Measurements from ENCODE around the gene KLF16. TPM values are rescaled to one million over a fixed set of nuclear protein-coding genes. Genes with fewer than 3 reads are reported as not detected.

KLF16 gene
- total RNA-seq, 1 donor from 2014 or later, result 15.3 TPM

DNA sequence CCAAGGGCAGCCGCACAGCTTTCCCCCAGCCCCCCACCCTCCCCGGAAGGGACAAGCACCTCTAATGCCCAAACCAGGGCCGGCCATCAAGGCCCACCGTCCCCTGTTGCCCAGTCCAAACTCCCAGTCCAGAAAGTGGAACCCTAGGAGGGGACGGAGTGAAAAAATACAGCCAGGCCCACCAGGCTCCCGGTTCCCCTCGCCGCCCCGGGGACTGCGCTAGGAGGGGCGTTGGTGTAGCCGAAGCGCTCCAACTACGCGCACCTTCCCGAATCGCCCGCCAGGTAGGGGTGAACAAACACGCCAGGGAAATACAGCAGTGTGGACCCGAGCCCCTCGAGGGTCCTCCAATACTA lies 1.3 kb downstream of the KLF16 start:
- H3K36me3 ChIP-seq (ENCODE audit: control insufficient read depth, insufficient read depth, low read length), result no peaks in the 10 kb centered on the region
- DNase-seq (ENCODE audit: low read depth), result no peak
- TF ChIP-seq, protein P1, sequence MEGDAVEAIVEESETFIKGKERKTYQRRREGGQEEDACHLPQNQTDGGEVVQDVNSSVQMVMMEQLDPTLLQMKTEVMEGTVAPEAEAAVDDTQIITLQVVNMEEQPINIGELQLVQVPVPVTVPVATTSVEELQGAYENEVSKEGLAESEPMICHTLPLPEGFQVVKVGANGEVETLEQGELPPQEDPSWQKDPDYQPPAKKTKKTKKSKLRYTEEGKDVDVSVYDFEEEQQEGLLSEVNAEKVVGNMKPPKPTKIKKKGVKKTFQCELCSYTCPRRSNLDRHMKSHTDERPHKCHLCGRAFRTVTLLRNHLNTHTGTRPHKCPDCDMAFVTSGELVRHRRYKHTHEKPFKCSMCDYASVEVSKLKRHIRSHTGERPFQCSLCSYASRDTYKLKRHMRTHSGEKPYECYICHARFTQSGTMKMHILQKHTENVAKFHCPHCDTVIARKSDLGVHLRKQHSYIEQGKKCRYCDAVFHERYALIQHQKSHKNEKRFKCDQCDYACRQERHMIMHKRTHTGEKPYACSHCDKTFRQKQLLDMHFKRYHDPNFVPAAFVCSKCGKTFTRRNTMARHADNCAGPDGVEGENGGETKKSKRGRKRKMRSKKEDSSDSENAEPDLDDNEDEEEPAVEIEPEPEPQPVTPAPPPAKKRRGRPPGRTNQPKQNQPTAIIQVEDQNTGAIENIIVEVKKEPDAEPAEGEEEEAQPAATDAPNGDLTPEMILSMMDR (IDR thresholded peaks at IDR 0.05; ENCODE audit: insufficient read depth, low read length, poor library complexity, severe bottlenecking), result no peak
- peak overlapping the region; percentile 87 for H3K4me3 ChIP-seq (ENCODE audit: low read depth, low read length)
- H3K27me3 ChIP-seq (ENCODE audit: control insufficient read depth, insufficient read depth, low read length), result no peaks in the 10 kb centered on the region

DNA sequence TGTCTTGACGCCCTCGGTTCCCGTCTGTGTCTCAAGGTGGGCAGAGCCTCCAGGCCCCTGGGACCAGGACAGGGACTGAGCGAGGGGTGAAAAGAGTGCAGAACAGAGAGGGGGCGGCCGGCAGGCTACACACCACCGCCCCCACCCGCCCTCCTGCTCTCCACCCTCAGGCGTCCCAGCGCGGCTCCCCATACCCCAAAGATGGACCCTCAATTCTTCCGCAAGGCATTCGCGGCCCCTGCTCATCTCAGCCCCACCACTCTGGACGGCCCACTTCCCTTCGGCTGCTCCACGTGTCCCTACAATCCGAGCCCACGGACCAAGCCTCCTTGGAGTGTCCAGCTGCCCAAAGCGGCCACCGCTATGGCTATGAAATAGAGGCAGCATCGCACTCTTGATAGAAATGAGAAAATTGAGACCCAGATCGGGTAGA lies 1.8 kb downstream of the KLF16 start:
- TF ChIP-seq, protein P1 (IDR thresholded peaks at IDR 0.05; ENCODE audit: insufficient read depth, low read length, poor library complexity, severe bottlenecking), result no peak
- Histone ChIP-seq H3K36me3 (ENCODE audit: control insufficient read depth, insufficient read depth, low read length) (no peaks in the 10 kb centered on the region), H3K27me3 (ENCODE audit: control insufficient read depth, insufficient read depth, low read length) (no peaks in the 10 kb centered on the region), H3K4me3 (ENCODE audit: low read depth, low read length) (peak overlapping the region; percentile 87)
- DNase-seq (ENCODE audit: low read depth), result no peak

DNA sequence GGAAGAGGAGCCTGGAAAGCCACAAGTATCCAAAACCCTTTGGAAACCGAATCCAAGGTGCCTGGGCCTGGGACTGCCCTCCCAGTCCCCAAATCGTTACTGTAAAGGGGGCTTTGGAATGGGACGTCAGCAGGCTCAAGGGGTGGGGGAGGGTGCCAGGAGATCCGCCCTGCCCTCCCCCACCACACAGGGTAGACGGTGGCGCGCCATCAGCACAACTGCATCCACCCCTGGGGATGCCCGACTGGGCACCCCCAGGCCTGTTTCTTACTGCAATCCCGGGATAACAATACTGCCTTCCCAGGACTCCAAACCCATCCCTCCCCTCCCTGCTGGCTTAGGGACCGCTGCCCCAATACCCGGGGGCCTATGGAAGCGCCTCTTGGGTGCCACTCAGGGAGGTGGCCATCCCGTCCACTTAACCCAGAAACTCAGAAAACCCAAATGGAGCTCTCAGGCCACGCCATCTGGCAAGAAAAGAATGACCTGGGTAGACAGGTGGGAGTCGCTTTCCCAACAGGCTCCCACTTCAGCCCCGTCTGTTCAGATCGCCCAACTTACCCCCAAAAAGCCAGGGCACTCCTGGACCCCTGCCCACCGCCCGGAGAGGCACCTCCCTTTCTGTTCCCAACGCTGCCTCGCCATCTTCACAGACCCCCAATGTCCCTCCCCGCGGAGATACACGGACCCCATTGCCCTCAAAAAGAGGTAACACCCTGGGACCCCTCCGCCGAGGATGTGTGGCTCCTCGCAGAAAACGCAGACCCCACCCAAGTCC lies 2.4 kb downstream of the KLF16 start:
- TF ChIP-seq, protein P1 (IDR thresholded peaks at IDR 0.05; ENCODE audit: insufficient read depth, low read length, poor library complexity, severe bottlenecking), result no peak
- H3K27me3 ChIP-seq (ENCODE audit: control insufficient read depth, insufficient read depth, low read length), result no peaks in the 10 kb centered on the region
- no peaks in the 10 kb centered on the region for H3K36me3 ChIP-seq (ENCODE audit: control insufficient read depth, insufficient read depth, low read length)
- H3K4me3 ChIP-seq (ENCODE audit: low read depth, low read length), result peak overlapping the region; percentile 87
- DNase-seq (ENCODE audit: low read depth), result no peak

DNA sequence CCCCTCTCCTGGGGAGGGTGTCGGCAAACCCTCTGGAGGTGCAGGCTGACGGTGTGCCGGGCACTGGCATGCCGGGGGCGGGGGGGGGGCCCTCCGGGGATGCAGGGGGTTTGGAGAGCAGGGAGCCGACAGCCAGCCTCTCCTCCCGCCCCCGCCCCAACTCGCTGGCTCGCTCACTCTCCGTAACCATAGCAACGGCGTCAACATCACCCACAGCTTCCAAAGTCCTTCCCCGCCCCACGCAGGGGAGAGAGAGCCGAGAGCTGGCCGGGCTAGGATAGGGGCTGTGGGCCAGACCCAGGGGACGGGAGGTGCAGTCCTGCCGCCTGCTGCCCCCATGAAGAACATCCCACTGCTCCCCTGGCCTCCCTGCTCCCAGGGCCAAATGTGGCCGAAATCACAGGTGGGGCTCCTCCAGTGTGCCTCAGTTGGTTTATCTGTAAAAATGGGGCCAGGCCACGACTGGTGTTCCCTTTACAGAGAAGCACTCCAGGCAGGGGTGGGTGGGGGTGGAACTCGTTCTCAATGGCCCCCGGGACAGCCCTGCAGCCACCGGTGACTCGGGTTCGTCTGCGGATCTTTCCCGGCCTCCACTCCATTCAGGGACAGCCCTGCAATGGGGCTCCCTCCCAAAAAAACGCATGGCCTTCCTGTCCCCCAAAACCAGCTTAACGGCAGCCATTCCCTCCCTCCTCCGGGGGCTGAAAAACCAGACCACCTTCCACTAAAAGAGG lies 3.2 kb downstream of the KLF16 start:
- TF ChIP-seq, protein P1 (IDR thresholded peaks at IDR 0.05; ENCODE audit: insufficient read depth, low read length, poor library complexity, severe bottlenecking), result no peak
- H3K4me3 ChIP-seq (ENCODE audit: low read depth, low read length), result peak overlapping the region; percentile 87
- no peak for DNase-seq (ENCODE audit: low read depth)
- H3K27me3 ChIP-seq (ENCODE audit: control insufficient read depth, insufficient read depth, low read length), result no peaks in the 10 kb centered on the region
- no peaks in the 10 kb centered on the region for H3K36me3 ChIP-seq (ENCODE audit: control insufficient read depth, insufficient read depth, low read length)

DNA sequence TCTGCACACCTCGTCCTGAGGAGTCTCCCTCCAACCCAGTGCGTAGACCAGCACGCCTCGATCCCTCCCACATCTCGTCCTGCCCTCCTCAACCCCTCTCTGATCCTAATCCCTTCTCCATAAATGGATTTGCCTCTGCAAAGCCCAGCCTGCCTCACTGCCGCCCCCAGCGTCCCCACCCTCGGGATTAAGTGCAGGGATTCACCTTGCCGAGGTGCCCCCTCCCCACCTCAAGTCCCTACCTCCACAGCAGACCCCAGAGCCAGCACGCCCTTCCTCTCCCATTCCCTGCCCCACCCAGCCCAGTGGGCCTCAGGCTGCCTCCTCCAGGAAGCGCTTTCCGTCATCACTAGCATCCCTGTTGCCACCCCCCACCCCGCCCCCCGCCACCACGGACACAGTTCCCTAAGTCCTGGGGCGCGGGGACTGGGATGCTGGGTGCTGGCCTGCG lies 4.0 kb downstream of the KLF16 start:
- H3K4me3 ChIP-seq (ENCODE audit: low read depth, low read length), result no peak overlapping the region

More for the DNA sequence above, 4.0 kb downstream of the KLF16 start:
- H3K36me3 ChIP-seq (ENCODE audit: control insufficient read depth, insufficient read depth, low read length), result no peaks in the 10 kb centered on the region
- TF ChIP-seq, protein P1 (IDR thresholded peaks at IDR 0.05; ENCODE audit: insufficient read depth, low read length, poor library complexity, severe bottlenecking), result no peak
- no peak for DNase-seq (ENCODE audit: low read depth)
- H3K27me3 ChIP-seq (ENCODE audit: control insufficient read depth, insufficient read depth, low read length), result no peaks in the 10 kb centered on the region

All from kidney epithelial cell (primary cell).